Inflammatory macrophage treated with lipopolysaccharide for 4 hours (primary cell): ENCODE measurements around the gene SGO2.
A peak's percentile ranks its signal among the peaks of the same experiment; 100 is the strongest.
"Not testable (repeated sequence)": the region's sequence is repeated elsewhere in the genome, so short reads cannot be mapped to it uniquely, and the experiment has no call there.

Experiments used
- DNase-seq: peaks from one replicate; pipeline ENCODE4 v3.0.0-alpha.2; 2020

Gene SGO2

GRCh38 chr2:200595913-200596312, 69.9 kb downstream of the SGO2 start:
- no peak for DNase-seq

GRCh38 chr2:200596774-200597570, 71.0 kb downstream of the SGO2 start:
- no peak for DNase-seq

- no peak for DNase-seq
Observed at GRCh38 chr2:200599206-200599605, 73.2 kb downstream of the SGO2 start.

GRCh38 chr2:200600549-200601225, 74.7 kb downstream of the SGO2 start:
- no peak for DNase-seq

GRCh38 chr2:200602584-200602983, 76.6 kb downstream of the SGO2 start:
- no peak for DNase-seq

GRCh38 chr2:200603972-200604371, 78.0 kb downstream of the SGO2 start:
- no peak for DNase-seq

GRCh38 chr2:200604571-200605255, 78.7 kb downstream of the SGO2 start:
- DNase-seq, result no peak

- DNase-seq, result no peak
Observed at GRCh38 chr2:200608341-200609027, 82.5 kb downstream of the SGO2 start.

GRCh38 chr2:200609028-200609614, 83.1 kb downstream of the SGO2 start:
- no peak for DNase-seq

- not testable (repeated sequence) for DNase-seq
Observed at GRCh38 chr2:200610217-200610616, 84.2 kb downstream of the SGO2 start.

- no peak for DNase-seq
Observed at GRCh38 chr2:200613692-200614091, 87.7 kb downstream of the SGO2 start.

- no peak for DNase-seq
Observed at GRCh38 chr2:200614249-200614648, 88.2 kb downstream of the SGO2 start.

GRCh38 chr2:200615247-200615646, 89.2 kb downstream of the SGO2 start:
- peak; percentile 78 for DNase-seq

GRCh38 chr2:200616193-200616592, 90.2 kb downstream of the SGO2 start:
- peak; percentile 63 for DNase-seq

GRCh38 chr2:200616656-200617055, 90.6 kb downstream of the SGO2 start:
- DNase-seq, result peak; percentile 46

- peak; percentile 37 for DNase-seq
Observed at GRCh38 chr2:200617156-200618053, 91.4 kb downstream of the SGO2 start.

GRCh38 chr2:200618054-200618419, 92.0 kb downstream of the SGO2 start:
- no peak for DNase-seq

GRCh38 chr2:200618590-200619021, 92.6 kb downstream of the SGO2 start:
- peak; percentile 27 for DNase-seq

- no peak for DNase-seq
Observed at GRCh38 chr2:200619279-200619678, 93.3 kb downstream of the SGO2 start.

GRCh38 chr2:200620606-200621390, 94.8 kb downstream of the SGO2 start:
- peak; percentile 44 for DNase-seq

GRCh38 chr2:200622106-200622505, 96.1 kb downstream of the SGO2 start:
- DNase-seq, result no peak
